ENCODE data around the gene KCNT2.
"Not testable (repeated sequence)": the region's sequence is repeated elsewhere in the genome, so short reads cannot be mapped to it uniquely, and the experiment has no call there.

KCNT2 gene

GRCh38 chr1:196515904-196516303 is 92.3 kb downstream of the KCNT2 start:
- H3K4me3 ChIP-seq, result no peak overlapping the region
- H3K4me1 ChIP-seq, result no peaks in the 10 kb centered on the region
- H3K27ac ChIP-seq, result no peak overlapping the region
- TF ChIP-seq, protein P1, sequence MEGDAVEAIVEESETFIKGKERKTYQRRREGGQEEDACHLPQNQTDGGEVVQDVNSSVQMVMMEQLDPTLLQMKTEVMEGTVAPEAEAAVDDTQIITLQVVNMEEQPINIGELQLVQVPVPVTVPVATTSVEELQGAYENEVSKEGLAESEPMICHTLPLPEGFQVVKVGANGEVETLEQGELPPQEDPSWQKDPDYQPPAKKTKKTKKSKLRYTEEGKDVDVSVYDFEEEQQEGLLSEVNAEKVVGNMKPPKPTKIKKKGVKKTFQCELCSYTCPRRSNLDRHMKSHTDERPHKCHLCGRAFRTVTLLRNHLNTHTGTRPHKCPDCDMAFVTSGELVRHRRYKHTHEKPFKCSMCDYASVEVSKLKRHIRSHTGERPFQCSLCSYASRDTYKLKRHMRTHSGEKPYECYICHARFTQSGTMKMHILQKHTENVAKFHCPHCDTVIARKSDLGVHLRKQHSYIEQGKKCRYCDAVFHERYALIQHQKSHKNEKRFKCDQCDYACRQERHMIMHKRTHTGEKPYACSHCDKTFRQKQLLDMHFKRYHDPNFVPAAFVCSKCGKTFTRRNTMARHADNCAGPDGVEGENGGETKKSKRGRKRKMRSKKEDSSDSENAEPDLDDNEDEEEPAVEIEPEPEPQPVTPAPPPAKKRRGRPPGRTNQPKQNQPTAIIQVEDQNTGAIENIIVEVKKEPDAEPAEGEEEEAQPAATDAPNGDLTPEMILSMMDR (IDR thresholded peaks at IDR 0.05), result no peak
- no peaks in the 10 kb centered on the region for H3K27me3 ChIP-seq
- no peaks in the 10 kb centered on the region for H3K36me3 ChIP-seq
- DNase-seq, result no peak
- intact Hi-C loops (cut with DNase I; ENCODE audit: low total_unique reads), result no loop called here
- H3K9me3 ChIP-seq, result no peaks in the 10 kb centered on the region

- Histone ChIP-seq H3K9me3 (no peaks in the 10 kb centered on the region), H3K4me1 (no peaks in the 10 kb centered on the region), H3K27me3 (no peaks in the 10 kb centered on the region), H3K4me3 (no peak overlapping the region), H3K27ac (no peak overlapping the region), H3K36me3 (no peaks in the 10 kb centered on the region)
- TF ChIP-seq, protein P1 (IDR thresholded peaks at IDR 0.05), result no peak
- no peak for DNase-seq
- intact Hi-C loops (cut with DNase I; ENCODE audit: low total_unique reads), result no loop called here
Measured at GRCh38 chr1:196513821-196514220, 94.4 kb downstream of the KCNT2 start.

DNA sequence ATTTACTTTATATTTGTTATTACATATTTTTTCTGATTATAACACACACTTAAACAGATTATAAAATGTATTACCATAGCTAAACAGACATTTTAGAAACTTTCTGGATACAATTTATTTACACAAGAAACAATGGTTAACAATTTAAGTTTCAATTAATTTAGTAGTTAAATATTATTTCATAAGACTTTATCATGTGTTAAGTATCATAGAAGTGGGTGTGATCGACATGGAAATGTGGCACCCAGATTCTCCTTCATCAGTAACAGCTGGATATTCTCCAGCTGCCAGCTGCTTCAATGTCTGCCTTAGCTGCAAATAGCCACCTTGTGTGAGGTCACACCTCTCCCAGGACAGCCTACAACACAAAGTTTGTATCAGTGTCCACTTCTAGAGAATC is 97.8 kb downstream of the KCNT2 start:
- H3K27ac ChIP-seq, result no peak overlapping the region
- H3K9me3 ChIP-seq, result no peaks in the 10 kb centered on the region
- H3K4me3 ChIP-seq, result no peak overlapping the region
- no peaks in the 10 kb centered on the region for H3K4me1 ChIP-seq
- intact Hi-C loops (cut with DNase I; ENCODE audit: low total_unique reads), result no loop called here
- H3K36me3 ChIP-seq, result no peaks in the 10 kb centered on the region
- TF ChIP-seq, protein P1 (IDR thresholded peaks at IDR 0.05), result no peak
- DNase-seq, result no peak
- H3K27me3 ChIP-seq, result no peaks in the 10 kb centered on the region

DNA sequence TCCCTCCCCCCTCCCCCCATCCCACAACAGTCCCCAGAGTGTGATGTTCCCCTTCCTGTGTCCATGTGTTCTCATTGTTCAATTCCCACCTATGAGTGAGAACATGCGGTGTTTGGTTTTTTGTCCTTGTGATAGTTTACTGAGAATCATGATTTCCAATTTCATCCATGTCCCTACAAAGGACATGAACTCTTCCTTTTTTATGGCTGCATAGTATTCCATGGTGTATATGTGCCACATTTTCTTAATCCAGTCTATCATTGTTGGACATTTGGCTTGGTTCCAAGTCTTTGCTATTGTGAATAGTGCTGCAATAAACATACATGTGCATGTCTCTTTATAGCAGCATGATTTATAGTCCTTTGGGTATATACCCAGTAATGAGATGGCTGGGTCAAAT is 104.0 kb downstream of the KCNT2 start:
- DNase-seq; H3K27ac ChIP-seq; H3K4me1 ChIP-seq; intact Hi-C loops (cut with DNase I; ENCODE audit: low total_unique reads); H3K4me3 ChIP-seq; H3K9me3 ChIP-seq; H3K27me3 ChIP-seq; H3K36me3 ChIP-seq: not testable (repeated sequence)

- no peaks in the 10 kb centered on the region for H3K4me1 ChIP-seq
- H3K9me3 ChIP-seq, result no peaks in the 10 kb centered on the region
- H3K27me3 ChIP-seq, result no peaks in the 10 kb centered on the region
- H3K4me3 ChIP-seq, result no peak overlapping the region
- H3K36me3 ChIP-seq, result no peaks in the 10 kb centered on the region
- TF ChIP-seq, protein P1 (IDR thresholded peaks at IDR 0.05), result no peak
- no peak for DNase-seq
- intact Hi-C loops (cut with DNase I; ENCODE audit: low total_unique reads), result no loop called here
- no peak overlapping the region for H3K27ac ChIP-seq
Measured at GRCh38 chr1:196502437-196502836, 105.8 kb downstream of the KCNT2 start.

GRCh38 chr1:196501760-196502428 is 106.3 kb downstream of the KCNT2 start:
- TF ChIP-seq, protein P1 (IDR thresholded peaks at IDR 0.05), result no peak
- intact Hi-C loops (cut with DNase I; ENCODE audit: low total_unique reads), result no loop called here
- Histone ChIP-seq H3K36me3 (no peaks in the 10 kb centered on the region), H3K9me3 (no peaks in the 10 kb centered on the region), H3K27ac (no peak overlapping the region), H3K27me3 (no peaks in the 10 kb centered on the region), H3K4me1 (no peaks in the 10 kb centered on the region), H3K4me3 (no peak overlapping the region)
- no peak for DNase-seq
